ENCODE data around the gene HSPA12A. TPM values are rescaled to one million over a fixed set of nuclear protein-coding genes. Genes with fewer than 3 reads are reported as not detected.

Gene HSPA12A
- total RNA-seq, 1 experiment from 2014 or later: 5.5 TPM

GRCh38 chr10:116669080-116669479 is 73.3 kb downstream of the HSPA12A start:
- no peak for DNase-seq (ENCODE audit: low spot score)

GRCh38 chr10:116668446-116668845 is 73.9 kb downstream of the HSPA12A start:
- no peak for DNase-seq (ENCODE audit: low spot score)

- DNase-seq (ENCODE audit: low spot score): no peak
These were observed 74.3 kb downstream of the HSPA12A start for GRCh38 chr10:116668018-116668417.

- no peak for DNase-seq (ENCODE audit: low spot score)
These were observed 74.9 kb downstream of the HSPA12A start for GRCh38 chr10:116667484-116667883.

- DNase-seq (ENCODE audit: low spot score): no peak
These were observed 76.7 kb downstream of the HSPA12A start for GRCh38 chr10:116665541-116666125.

- no peak for DNase-seq (ENCODE audit: low spot score)
These were observed 77.7 kb downstream of the HSPA12A start for GRCh38 chr10:116664631-116665030.

GRCh38 chr10:116663342-116663741 is 79.0 kb downstream of the HSPA12A start:
- DNase-seq (ENCODE audit: low spot score): no peak

GRCh38 chr10:116660860-116661259 is 81.5 kb downstream of the HSPA12A start:
- DNase-seq (ENCODE audit: low spot score): no peak

GRCh38 chr10:116659049-116659670 is 83.2 kb downstream of the HSPA12A start:
- DNase-seq (ENCODE audit: low spot score): no peak

- DNase-seq (ENCODE audit: low spot score): no peak
These were observed 84.4 kb downstream of the HSPA12A start for GRCh38 chr10:116657863-116658551.

- DNase-seq (ENCODE audit: low spot score): no peak
These were observed 86.3 kb downstream of the HSPA12A start for GRCh38 chr10:116656044-116656443.

- DNase-seq (ENCODE audit: low spot score): no peak
These were observed 86.8 kb downstream of the HSPA12A start for GRCh38 chr10:116655568-116655967.

- no peak for DNase-seq (ENCODE audit: low spot score)
These were observed 87.5 kb downstream of the HSPA12A start for GRCh38 chr10:116654816-116655215.

GRCh38 chr10:116653885-116654284 is 88.5 kb downstream of the HSPA12A start:
- no peak for DNase-seq (ENCODE audit: low spot score)

- DNase-seq (ENCODE audit: low spot score): no peak
These were observed 93.5 kb downstream of the HSPA12A start for GRCh38 chr10:116648903-116649302.

GRCh38 chr10:116646502-116646901 is 95.9 kb downstream of the HSPA12A start:
- no peak for DNase-seq (ENCODE audit: low spot score)

- no peak for DNase-seq (ENCODE audit: low spot score)
These were observed 104.5 kb downstream of the HSPA12A start for GRCh38 chr10:116637830-116638229.

- DNase-seq (ENCODE audit: low spot score): no peak
These were observed 105.4 kb downstream of the HSPA12A start for GRCh38 chr10:116636976-116637375.

GRCh38 chr10:116636385-116636784 is 106.0 kb downstream of the HSPA12A start:
- DNase-seq (ENCODE audit: low spot score): no peak

GRCh38 chr10:116634126-116634975 is 108.0 kb downstream of the HSPA12A start:
- DNase-seq (ENCODE audit: low spot score): no peak

GRCh38 chr10:116633216-116633600 is 109.2 kb downstream of the HSPA12A start:
- DNase-seq (ENCODE audit: low spot score): no peak

GRCh38 chr10:116632596-116633215 is 109.7 kb downstream of the HSPA12A start:
- DNase-seq (ENCODE audit: low spot score): no peak
